GM19240 (cell line): ENCODE results near the gene MYCBPAP.

Experiments
- DNase-seq: peaks from one replicate; pipeline ENCODE4 v3.0.0; 2011; ENCODE audit warnings: low spot score; ENCODE audit not compliant: insufficient read length

Gene MYCBPAP

DNA sequence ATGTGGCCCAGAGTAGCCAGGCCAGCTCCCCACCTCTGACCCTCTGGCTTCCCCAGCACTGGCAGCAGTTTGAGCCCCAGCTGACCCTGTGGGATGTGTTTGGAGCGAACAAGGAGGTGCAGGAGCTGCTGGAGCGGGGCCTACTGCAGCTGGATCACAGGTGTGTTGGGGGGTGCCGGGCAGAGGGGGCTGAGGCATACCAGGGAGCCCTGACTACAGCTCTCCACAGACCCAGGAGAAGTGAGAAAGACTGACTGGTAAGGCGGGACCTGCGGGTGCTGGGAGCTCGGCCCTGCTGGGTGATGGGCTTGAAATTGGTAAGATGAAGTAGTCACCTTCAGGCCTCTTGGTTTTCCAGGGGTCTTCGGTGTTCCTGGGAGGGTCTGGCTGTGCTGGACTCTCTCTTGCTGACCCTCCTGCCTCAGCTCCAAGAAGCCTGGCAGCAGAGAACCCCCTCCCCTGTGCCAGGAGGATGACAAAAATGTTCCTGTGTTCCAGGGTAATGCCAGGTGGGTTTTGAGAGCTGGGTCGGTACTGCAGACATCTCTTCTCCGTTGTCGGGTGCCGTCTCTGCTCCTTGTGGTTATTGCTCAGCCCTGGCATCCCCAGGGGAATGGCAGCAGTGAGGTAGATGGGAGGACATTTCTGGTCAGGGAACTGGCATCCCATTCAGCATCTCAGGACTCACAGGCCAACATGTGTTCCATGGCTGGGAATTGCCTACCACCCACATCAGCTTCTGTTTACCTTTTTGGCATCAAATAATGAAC lies 23.7 kb upstream of the MYCBPAP start:
- no peak for DNase-seq

- no peak for DNase-seq
These were observed 20.8 kb upstream of the MYCBPAP start for GRCh38 chr17:50487213-50488096.

DNA sequence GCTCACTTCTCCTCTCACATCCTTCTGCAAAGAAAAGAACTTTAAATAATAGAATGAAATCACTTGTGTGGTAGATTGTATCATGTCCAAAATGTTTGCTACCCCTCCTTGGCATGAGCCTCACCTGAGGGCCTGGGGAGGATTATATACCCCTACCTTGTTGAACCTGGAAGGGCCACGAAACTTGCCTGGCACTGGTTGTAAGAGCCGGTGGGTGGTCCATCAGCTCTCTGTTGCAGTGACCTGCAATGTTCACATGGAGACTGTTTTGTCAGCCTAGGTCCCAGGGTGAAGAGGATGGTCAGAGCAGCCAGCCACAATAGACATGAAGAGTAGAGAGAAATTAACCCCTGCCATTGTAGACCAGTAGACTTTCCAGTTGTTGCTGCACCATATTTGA lies 19.4 kb upstream of the MYCBPAP start:
- no peak for DNase-seq

- DNase-seq = no peak
These were observed 16.7 kb upstream of the MYCBPAP start for GRCh38 chr17:50491505-50491904.

DNA sequence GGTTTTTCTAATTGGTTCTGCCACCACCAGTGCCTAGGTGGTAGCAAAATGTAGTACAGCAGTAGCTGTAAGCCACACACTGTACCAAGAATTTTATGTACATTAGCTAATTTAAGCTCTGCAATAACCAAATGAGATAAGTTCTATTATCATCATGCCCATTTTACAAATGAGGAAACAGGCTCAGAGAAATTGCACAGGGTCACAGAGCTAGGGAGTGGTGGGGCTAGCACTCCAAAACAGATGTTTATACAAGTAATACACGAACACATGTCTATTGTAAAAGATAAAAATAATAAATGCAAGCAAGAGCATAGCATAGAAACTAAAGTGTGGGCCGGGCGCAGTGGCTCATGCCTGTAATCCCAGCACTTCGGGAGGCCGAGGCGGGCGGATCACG lies 16.0 kb upstream of the MYCBPAP start:
- no peak for DNase-seq

- no peak for DNase-seq
These were observed 14.5 kb upstream of the MYCBPAP start for GRCh38 chr17:50493744-50494143.

DNA sequence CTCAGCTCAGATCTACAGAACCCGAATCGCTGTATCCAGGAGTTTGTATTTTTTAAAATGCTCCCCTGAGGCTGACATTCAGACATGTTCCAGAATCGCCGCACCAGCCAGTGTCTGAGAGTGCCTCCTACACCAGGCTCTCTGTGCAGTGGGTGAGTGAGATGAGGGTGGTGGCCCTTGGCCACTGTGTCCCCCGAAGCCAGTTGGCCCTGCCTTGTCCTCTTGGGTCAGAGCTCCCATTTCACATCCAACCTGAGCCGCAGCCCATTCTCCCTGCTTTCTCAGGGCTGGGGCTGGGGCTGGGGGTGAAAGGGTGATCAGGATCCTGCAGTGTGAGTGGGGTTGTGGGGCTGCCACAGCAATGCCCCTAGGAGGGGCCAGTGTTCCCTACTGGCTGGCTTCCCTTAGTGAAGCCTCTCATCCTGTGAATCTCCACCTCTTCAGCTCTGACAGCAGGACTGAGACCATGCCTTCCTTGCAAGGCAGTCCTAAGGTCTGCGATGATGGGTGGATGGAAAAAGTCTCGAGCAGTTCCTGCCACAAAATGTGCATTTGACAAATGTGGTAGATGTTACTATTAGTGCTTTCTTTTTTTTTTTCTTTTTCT lies 12.9 kb upstream of the MYCBPAP start:
- no peak for DNase-seq

GRCh38 chr17:50495918-50496317 lies 12.3 kb upstream of the MYCBPAP start:
- DNase-seq = no peak

GRCh38 chr17:50498021-50498874 lies 10.0 kb upstream of the MYCBPAP start:
- no peak for DNase-seq

- no peak for DNase-seq
These were observed 9.0 kb upstream of the MYCBPAP start for GRCh38 chr17:50499270-50499669.

GRCh38 chr17:50499721-50500120 lies 8.5 kb upstream of the MYCBPAP start:
- DNase-seq = no peak

- DNase-seq = no peak
These were observed 7.2 kb upstream of the MYCBPAP start for GRCh38 chr17:50501054-50501453.

DNA sequence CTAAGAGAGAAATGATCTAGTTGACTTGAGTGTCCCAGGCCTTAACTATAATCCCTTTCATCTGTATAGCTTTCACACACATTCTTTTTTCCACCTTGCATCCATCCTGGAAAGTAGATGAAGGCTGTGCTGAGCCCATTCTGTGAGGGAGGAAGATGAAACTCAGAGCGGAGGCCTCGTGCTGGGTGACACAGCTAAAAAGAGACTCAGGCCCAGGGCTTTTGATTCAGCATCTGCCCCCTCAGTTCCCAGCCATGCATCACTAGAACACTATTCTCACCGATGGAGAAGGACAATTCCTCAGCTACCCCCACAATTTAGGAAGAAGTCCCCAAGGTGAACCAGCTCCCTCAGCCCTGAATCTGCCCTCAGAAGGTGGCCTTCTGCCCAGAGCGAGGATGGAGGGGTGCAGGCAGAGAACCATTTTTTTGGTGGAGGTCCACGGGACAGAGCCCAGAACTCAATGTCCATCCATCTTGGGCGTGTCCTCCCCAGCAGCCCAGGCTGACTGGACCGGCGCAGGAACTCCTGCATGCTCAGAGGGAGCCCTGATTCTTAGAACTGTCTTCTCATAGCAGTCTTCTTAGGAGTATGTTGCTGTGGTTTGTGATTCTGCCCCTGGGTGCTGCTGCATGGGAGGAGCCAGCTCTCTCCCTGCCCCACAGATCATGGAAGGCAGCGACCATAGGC lies 5.8 kb upstream of the MYCBPAP start:
- no peak for DNase-seq

DNA sequence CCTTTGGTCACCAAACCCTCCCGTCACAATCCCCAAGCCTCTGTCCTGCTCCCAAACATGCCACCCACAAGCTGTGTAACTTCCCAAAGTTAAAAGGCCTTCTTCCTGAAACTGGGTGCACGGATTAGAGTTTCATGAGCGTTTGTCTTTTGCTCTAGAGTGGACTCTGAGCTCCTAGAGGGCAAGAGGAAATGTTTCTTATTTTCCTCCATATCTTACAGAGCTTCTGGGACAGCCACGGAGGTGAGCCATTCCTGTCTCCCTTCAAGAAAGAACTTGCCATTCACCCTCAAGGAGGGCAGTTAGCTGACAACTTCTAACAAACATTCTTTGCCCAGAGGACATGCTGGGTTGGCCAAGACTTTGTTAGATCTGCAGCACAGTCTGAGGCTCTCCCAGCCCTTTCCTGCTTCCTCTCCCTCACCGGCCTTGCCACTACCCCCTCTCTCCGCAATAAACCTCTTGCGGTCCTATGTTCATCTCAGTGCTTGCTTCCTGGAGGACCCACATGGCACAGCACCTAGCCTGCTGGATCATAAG lies 2.6 kb upstream of the MYCBPAP start:
- DNase-seq = no peak

- no peak for DNase-seq
These were observed 1.9 kb upstream of the MYCBPAP start for GRCh38 chr17:50506298-50506697.

DNA sequence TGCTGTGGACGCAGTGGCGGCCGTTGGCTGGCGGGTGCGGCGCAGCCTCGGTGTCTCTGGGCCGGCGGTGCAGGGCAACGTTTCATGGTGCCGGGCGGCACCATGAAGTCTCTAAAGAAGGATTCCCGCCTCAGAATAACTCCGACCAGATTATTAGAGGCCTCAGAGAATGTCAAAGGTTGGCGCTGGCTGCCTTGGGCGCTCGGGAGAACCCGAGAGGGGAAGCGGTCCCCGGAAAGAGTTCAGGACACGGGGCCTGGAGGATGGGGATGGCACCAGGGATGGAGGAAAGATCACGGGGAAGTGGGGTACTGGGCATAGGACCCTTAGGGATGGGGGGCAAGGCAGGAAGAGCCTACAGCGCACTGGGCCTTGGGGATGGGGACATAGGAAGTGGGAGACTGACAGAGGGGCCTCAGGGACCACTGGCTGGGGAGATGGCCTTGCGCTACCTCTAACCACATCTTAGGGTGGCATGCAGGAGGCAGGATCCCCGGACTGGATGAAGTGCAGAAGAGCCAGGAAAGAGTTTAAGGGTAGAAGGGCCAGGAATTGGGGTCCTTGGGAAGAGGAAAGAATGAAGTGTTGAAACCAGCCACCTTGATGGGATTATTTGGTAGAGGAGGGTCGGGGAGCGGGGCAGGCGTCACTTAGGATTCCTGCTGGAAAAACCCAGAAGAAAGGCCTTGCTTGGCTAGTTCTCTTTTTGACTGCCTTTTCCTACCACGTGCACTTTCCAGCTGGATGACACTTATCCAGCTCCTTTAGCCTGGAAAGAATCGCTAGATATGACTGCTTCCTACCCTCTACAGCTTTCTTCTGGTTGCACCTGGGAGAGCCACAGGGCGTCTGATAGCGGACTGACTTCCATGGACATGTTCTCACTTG lies 578 bp downstream of the MYCBPAP start:
- DNase-seq = no peak

GRCh38 chr17:50511058-50511457 lies 2.8 kb downstream of the MYCBPAP start:
- peak; percentile 90 for DNase-seq

DNA sequence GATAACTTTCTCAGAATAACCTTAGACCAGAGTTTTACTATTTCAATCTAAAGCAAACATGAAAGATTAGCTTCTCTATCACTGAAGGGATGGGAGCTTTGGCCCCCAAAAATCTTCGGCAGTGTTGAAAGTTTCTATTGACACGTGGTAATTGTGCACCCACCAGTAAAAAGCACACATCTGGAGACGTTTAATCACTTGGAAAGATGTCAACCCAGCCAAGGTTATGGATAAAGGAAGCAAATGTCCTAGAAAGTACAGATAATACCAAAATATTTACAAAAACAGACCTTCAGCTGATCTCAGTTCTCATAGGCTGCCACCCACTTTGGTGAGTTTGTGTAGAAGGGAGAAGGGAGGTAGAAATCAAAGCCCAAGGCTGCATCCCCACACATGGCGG lies 5.3 kb downstream of the MYCBPAP start:
- no peak for DNase-seq

DNA sequence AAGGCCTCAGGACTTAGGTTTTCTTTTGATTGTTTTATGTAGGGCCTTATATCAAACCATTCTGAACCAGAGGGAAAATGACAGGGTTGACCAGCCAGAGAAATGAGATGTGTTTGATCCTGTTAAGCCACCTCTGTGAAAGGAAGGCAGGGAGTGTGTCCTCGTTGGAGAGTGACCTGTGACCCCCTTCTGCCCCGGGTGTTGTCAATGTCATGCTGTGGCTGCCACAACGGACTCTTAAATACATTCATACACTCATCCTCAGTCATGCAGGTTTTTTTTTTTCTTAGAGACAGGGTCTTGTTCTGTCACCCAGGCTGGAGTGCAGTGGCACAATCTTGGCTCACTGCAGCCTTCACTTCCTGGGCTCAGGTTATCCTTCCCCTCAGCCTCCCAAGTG lies 6.1 kb downstream of the MYCBPAP start:
- DNase-seq = no peak
